Psoas muscle (tissue), 8 donors: ENCODE measurements around the gene TAMM41. TPM values are rescaled to one million over a fixed set of nuclear protein-coding genes. Genes with fewer than 3 reads are reported as not detected.
"Not testable (repeated sequence)": the region's sequence is repeated elsewhere in the genome, so short reads cannot be mapped to it uniquely, and the experiment has no call there.

Source experiments
- ATAC-seq, 4 donors: fragments of 200-7000 bp; cut with Tn5 transposase; one replicate each; pipeline ENCODE4 v1.9.1; 2020; ENCODE audit warnings: moderate library complexity in 3 of 4, mild to moderate bottlenecking in 2 of 4
- DNase-seq, 2 donors: peaks; one replicate each; pipeline ENCODE4 v3.0.0-alpha.2; 2020
- H3K27ac ChIP-seq: fragments of 200-600 bp; one replicate; pipeline ENCODE4 v1.8.0; 2022
- H3K27me3 ChIP-seq, 3 donors: fragments of 200-600 bp in 1 of 3; one replicate each; pipeline versions ENCODE4 v1.6.1 to v1.8.0; 2013 to 2022; ENCODE audit warnings: low read length in 2 of 3, mild to moderate bottlenecking in 2 of 3, moderate library complexity in 1 of 3; ENCODE audit not compliant: insufficient read depth in 3 of 3
- H3K36me3 ChIP-seq, 2 donors: fragments of 200-600 bp in 1 of 2; one replicate each; pipeline versions ENCODE4 v1.6.1 to v1.8.0; 2013 to 2022; ENCODE audit warnings: low read depth in 1 of 2, mild to moderate bottlenecking in 1 of 2, moderate library complexity in 1 of 2; ENCODE audit not compliant: insufficient read depth in 1 of 2
- H3K4me1 ChIP-seq: fragments of 200-600 bp; one replicate; pipeline ENCODE4 v1.8.0; 2022
- H3K4me3 ChIP-seq: fragments of 200-600 bp; one replicate; pipeline ENCODE4 v1.8.0; 2022; ENCODE audit warnings: mild to moderate bottlenecking
- H3K9me3 ChIP-seq: fragments of 200-600 bp; one replicate; pipeline ENCODE4 v1.8.0; 2022
- WGBS, 3 donors: extraction: QIAGEN DNeasy Blood & Tissue Kit; methylation state at CpG; one replicate each; pipeline versions ENCODE4 v1.1.6 to v1.1.7; 2013; 5-methylcytosine and 5-hydroxymethylcytosine counted together
- intact Hi-C, 2 donors: fragments of 100-400 bp; cut with DNase I; formaldehyde crosslinking; loops; one replicate each; pipeline versions ENCODE4 v1.11.0 to v1.14.2; 2022
- polyA plus RNA-seq, 3 donors: library from polyadenylated mRNA; stranded (reverse); fragments of 200-250 nt; gene quantifications; one replicate each; pipeline ENCODE4 v1.2.3, GENCODE V29; 2013
- total RNA-seq, 4 donors: library from RNA; stranded (reverse); fragmentation: NEBNext Ultra II Directional in 2 of 4; extraction: Animal tissue kit (Norgen Biotek cat#: 25700) in 2 of 4; gene quantifications; one replicate each; pipeline versions ENCODE4 v1.2.1 to v1.2.4, GENCODE V29; 2021 to 2023
- TF ChIP-seq, protein P1 (sequence below): fragments of 200-600 bp; IDR thresholded peaks from one replicate; pipeline ENCODE4 v1.8.0; 2022; ENCODE audit warnings: antibody characterized with exemption
- donor health status: healthy with polysubstance abuse.
- donor health status: DM: no; HTN: no; CAD: no; lungs with moderate emphysema.
- donor health status: Bipolar disorder and iron deficiency.
- donor health status: healthy.
- donor health status: DM: yes; HTN: yes; CAD: no.
- donor health status: DM: no; HTN: no; CAD: no.
- donor health status: DM: no; HTN: no; CAD: no.
- donor health status: DM: yes; HTN: yes; CAD: no.

TAMM41 gene
- total and polyA plus RNA-seq, 7 donors: 5.8 to 13.1 (median 7.8) TPM

GRCh38 chr3:11757441-11757875 is 89.2 kb downstream of the TAMM41 start:
- WGBS, 3 donors: 47 to 59% (median 59%) methylated on average over 9 of the region's 9 CpGs
- H3K27me3 ChIP-seq: peaks cover 0 to 1% (median 0%) of the 10 kb centered on the region in 3 donors
- H3K9me3 ChIP-seq: no peaks in the 10 kb centered on the region
- no peaks in the 10 kb centered on the region for H3K4me1 ChIP-seq
- intact Hi-C loops: no loop called here
- H3K36me3 ChIP-seq: no peaks in the 10 kb centered on the region
- TF ChIP-seq, protein P1, sequence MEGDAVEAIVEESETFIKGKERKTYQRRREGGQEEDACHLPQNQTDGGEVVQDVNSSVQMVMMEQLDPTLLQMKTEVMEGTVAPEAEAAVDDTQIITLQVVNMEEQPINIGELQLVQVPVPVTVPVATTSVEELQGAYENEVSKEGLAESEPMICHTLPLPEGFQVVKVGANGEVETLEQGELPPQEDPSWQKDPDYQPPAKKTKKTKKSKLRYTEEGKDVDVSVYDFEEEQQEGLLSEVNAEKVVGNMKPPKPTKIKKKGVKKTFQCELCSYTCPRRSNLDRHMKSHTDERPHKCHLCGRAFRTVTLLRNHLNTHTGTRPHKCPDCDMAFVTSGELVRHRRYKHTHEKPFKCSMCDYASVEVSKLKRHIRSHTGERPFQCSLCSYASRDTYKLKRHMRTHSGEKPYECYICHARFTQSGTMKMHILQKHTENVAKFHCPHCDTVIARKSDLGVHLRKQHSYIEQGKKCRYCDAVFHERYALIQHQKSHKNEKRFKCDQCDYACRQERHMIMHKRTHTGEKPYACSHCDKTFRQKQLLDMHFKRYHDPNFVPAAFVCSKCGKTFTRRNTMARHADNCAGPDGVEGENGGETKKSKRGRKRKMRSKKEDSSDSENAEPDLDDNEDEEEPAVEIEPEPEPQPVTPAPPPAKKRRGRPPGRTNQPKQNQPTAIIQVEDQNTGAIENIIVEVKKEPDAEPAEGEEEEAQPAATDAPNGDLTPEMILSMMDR: no peak
- ATAC-seq: peak; percentile 50 to 78 (median 66)
- peak overlapping the region; percentile 39 for H3K27ac ChIP-seq
- peak in 1 of 2 donors; percentile 22 for DNase-seq
- no peak overlapping the region for H3K4me3 ChIP-seq

DNA sequence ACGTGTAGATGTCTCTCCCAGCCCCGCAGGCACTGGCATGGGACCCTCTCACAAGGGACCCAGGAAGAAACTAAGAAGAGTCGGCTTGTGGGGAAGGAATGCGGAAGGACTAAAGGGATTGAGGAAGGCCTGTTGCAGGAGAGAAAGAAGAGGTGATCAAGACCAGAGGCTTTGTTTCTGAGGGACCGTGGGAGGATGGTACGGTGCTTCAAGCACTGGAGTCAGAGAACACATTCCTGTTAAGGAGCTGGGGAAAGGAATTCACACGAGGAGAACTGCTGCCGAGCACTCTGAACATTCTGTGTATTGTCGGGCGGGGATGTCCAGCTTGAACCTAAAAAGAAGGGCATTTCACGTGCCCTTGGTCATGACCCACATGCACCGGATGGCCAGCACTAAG is 91.4 kb downstream of the TAMM41 start:
- TF ChIP-seq, protein P1: no peak
- DNase-seq (no peak), ATAC-seq (no peak)
- no peaks in the 10 kb centered on the region for H3K9me3 ChIP-seq
- no peaks in the 10 kb centered on the region for H3K4me1 ChIP-seq
- H3K27ac ChIP-seq: no peak overlapping the region
- 78 to 83% (median 79%) methylated on average over 12 of the region's 12 CpGs for WGBS, 3 donors
- no peak overlapping the region for H3K4me3 ChIP-seq
- intact Hi-C loops: no loop called here
- no peaks in the 10 kb centered on the region for H3K36me3 ChIP-seq
- peaks cover 0 to 1% (median 0%) of the 10 kb centered on the region in 3 donors for H3K27me3 ChIP-seq

DNA sequence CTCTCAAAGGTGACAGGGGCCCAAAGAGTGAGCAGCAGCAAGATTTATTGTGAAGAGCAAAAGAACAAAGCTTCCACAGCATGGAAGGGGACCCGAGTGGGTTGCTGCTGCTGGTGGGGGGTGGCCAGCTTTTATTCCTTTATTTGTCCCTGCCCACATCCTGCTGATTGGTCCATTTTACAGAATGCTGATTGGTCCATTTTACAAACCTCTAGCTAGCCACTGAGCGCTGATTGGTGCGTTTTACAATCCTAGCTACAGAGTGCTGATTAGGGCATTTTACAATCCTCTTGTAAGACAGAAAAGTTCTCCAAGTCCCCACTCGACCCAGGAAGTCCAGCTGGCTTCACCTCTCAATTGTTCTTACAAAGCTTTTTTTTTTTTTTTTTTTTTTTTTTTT is 94.4 kb downstream of the TAMM41 start:
- intact Hi-C loops: not testable (repeated sequence)

GRCh38 chr3:11748306-11748705 is 98.4 kb downstream of the TAMM41 start:
- H3K36me3 ChIP-seq, H3K9me3 ChIP-seq, DNase-seq, intact Hi-C loops, H3K27ac ChIP-seq, H3K27me3 ChIP-seq, H3K4me3 ChIP-seq, H3K4me1 ChIP-seq, ATAC-seq: not testable (repeated sequence)
- 64 to 69% (median 68%) methylated on average over 9 of the region's 9 CpGs for WGBS, 3 donors

More for the DNA sequence above, 94.4 kb downstream of the TAMM41 start:
- H3K4me1 ChIP-seq, H3K4me3 ChIP-seq, H3K36me3 ChIP-seq, DNase-seq, ATAC-seq, H3K27me3 ChIP-seq, H3K9me3 ChIP-seq, H3K27ac ChIP-seq: not testable (repeated sequence)
- WGBS, 3 donors: 68 to 79% (median 69%) methylated on average over 4 of the region's 4 CpGs

Other genes with a start within 250 kb of the TAMM41 start
- 10 to 100 TPM; 11.2 to 14.8 (median 12.7) TPM for gene VGLL4, start 203.0 kb downstream of the TAMM41 start, total RNA-seq
- 10 to 100 TPM in 1 of 3 donors, 1 to 10 TPM in 2; 8.0 to 14.5 (median 8.3) TPM for gene VGLL4, start 203.0 kb downstream of the TAMM41 start, polyA plus RNA-seq
- gene SYN2, start 157.5 kb upstream of the TAMM41 start, total RNA-seq: 1 to 10 TPM in 3 of 4 donors, under 1 TPM in 1; 0.22 to 4.0 (median 1.3) TPM
- gene SYN2, start 157.5 kb upstream of the TAMM41 start, polyA plus RNA-seq: 1 to 10 TPM in 1 of 3 donors, under 1 TPM in 2; 0.74 to 1.8 (median 0.96) TPM